Breast epithelium (tissue), 4 donors: ENCODE results near the gene NOSTRIN. TPM values are rescaled to one million over a fixed set of nuclear protein-coding genes. Genes with fewer than 3 reads are reported as not detected.
"Not testable (repeated sequence)": the region's sequence is repeated elsewhere in the genome, so short reads cannot be mapped to it uniquely, and the experiment has no call there.

Source experiments
- DNase-seq, 2 donors: peaks; one replicate each; pipeline ENCODE4 v3.0.0-alpha.2; 2019; ENCODE audit warnings: low spot score in 2 of 2
- H3K27ac ChIP-seq, 2 donors: fragments of 200-600 bp; sonication (generic) in 1 of 2; one replicate each; pipeline ENCODE4 v1.5.1; 2016 to 2019; ENCODE audit warnings: mild to moderate bottlenecking in 1 of 2
- H3K27me3 ChIP-seq, 2 donors: fragments of 200-600 bp; sonication (generic) in 1 of 2; one replicate each; pipeline versions ENCODE4 v1.5.1 to v1.6.0; 2017 to 2019; ENCODE audit warnings: control low read depth in 1 of 2, mild to moderate bottlenecking in 1 of 2
- H3K36me3 ChIP-seq: fragments of 200-600 bp; one replicate; pipeline ENCODE4 v1.5.1; 2019
- H3K4me1 ChIP-seq, 2 donors: fragments of 200-600 bp; sonication (generic); one replicate each; pipeline ENCODE4 v1.5.1; 2016 to 2019; ENCODE audit warnings: control low read depth in 1 of 2
- H3K4me3 ChIP-seq, 3 donors: fragments of 200-600 bp; sonication (generic); 1 replicate in 2 of 3; 2 replicates in 1 of 3; pipeline ENCODE4 v1.5.1; 2016 to 2019; ENCODE audit warnings: mild to moderate bottlenecking in 3 of 3, moderate library complexity in 2 of 3
- H3K9me3 ChIP-seq, 2 donors: fragments of 200-600 bp; sonication (generic) in 1 of 2; one replicate each; pipeline ENCODE4 v1.5.1; 2016 to 2019; ENCODE audit warnings: control low read depth in 1 of 2
- POLR2A ChIP-seq: fragments of 450-650 bp; IDR thresholded peaks from one replicate; pipeline ENCODE4 v1.6.1; 2016; ENCODE audit warnings: antibody characterized with exemption, mild to moderate bottlenecking, moderate library complexity
- POLR2AphosphoS5 ChIP-seq, 3 donors: sonication (generic); formaldehyde crosslinking; IDR thresholded peaks; one replicate each; pipeline ENCODE4 v1.6.1; 2017; ENCODE audit warnings: antibody characterized with exemption in 3 of 3
- intact Hi-C: fragments of 100-400 bp; cut with DNase I; formaldehyde crosslinking; loops from one replicate; pipeline ENCODE4 v1.15.1; 2023; ENCODE audit warnings: low total_unique reads
- total RNA-seq, 3 donors: library from RNA; depleted of rRNA; stranded (reverse); fragments of >200 nt; gene quantifications; one replicate each; pipeline ENCODE4 v1.1.0, GENCODE V29; 2016
- TF ChIP-seq, protein P1 (sequence below), 3 donors: fragments of 450-650 bp; IDR thresholded peaks; one replicate each; pipeline ENCODE4 v1.5.1; 2016 to 2017; ENCODE audit warnings: antibody characterized with exemption in 3 of 3, mild to moderate bottlenecking in 3 of 3, moderate library complexity in 3 of 3

NOSTRIN gene
- total RNA-seq, 3 donors from 2014 or later, result 35.0 to 73.7 (median 35.9) TPM

DNA sequence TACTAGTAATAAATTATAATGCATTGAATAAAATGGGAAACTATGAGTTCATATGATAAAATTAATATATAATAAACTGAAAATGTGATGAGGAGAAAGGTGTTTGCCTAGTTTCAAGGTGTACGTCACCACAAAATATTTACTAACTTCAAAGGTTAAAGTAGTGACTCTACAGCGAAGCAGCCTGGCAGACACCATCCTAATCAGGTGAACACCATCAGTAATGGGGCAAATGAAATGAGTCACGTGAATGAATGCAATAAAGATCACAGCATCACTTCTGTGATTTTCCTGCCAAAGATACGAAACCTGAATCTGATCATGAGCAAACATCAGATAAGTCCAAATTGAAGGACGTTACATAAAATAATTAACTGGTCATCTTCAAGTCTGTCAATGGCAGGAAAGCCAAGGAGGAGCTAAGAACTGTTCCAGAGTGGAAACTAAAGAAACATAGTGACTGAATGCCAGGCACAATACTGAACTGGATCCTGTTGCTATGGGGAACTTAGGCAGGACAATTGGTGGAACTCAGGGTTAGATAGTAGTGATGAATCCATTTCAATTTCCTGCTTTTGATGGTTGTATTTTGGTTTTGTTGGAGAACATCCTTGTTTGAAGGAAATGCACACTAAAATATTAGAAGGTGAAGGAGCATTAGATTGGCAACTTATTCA, 12.1 kb upstream of the NOSTRIN start:
- no peak overlapping the region for H3K4me3 ChIP-seq
- H3K36me3 ChIP-seq, result no peaks in the 10 kb centered on the region
- H3K9me3 ChIP-seq, result no peaks in the 10 kb centered on the region
- no peaks in the 10 kb centered on the region for H3K4me1 ChIP-seq
- no peaks in the 10 kb centered on the region for H3K27me3 ChIP-seq
- TF ChIP-seq, protein P1, sequence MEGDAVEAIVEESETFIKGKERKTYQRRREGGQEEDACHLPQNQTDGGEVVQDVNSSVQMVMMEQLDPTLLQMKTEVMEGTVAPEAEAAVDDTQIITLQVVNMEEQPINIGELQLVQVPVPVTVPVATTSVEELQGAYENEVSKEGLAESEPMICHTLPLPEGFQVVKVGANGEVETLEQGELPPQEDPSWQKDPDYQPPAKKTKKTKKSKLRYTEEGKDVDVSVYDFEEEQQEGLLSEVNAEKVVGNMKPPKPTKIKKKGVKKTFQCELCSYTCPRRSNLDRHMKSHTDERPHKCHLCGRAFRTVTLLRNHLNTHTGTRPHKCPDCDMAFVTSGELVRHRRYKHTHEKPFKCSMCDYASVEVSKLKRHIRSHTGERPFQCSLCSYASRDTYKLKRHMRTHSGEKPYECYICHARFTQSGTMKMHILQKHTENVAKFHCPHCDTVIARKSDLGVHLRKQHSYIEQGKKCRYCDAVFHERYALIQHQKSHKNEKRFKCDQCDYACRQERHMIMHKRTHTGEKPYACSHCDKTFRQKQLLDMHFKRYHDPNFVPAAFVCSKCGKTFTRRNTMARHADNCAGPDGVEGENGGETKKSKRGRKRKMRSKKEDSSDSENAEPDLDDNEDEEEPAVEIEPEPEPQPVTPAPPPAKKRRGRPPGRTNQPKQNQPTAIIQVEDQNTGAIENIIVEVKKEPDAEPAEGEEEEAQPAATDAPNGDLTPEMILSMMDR (IDR thresholded peaks at IDR 0.05), result no peak
- no peak for TF ChIP-seq POLR2A
- TF ChIP-seq POLR2AphosphoS5 (IDR thresholded peaks at IDR 0.05), result no peak
- H3K27ac ChIP-seq, result no peak overlapping the region
- no peak for DNase-seq
- intact Hi-C loops, result no loop called here

DNA sequence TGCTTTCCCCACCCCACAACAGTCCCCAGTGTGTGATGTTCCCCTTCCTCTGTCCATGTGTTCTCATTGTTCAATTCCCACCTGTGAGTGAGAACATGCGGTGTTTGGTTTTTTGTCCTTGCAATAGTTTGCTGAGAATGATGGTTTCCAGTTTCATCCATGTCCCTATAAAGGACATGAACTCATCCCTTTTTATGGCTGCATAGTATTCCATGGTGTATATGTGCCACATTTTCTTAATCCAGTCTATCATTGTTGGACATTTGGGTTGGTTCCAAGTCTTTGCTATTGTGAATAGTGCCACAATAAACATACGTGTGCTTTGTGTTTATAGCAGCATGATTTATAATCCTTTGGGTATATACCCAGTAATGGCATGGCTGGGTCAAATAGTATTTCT, 11.3 kb upstream of the NOSTRIN start:
- H3K27me3 ChIP-seq, H3K4me3 ChIP-seq, intact Hi-C loops, H3K36me3 ChIP-seq, DNase-seq, H3K27ac ChIP-seq, H3K9me3 ChIP-seq, H3K4me1 ChIP-seq: not testable (repeated sequence)

DNA sequence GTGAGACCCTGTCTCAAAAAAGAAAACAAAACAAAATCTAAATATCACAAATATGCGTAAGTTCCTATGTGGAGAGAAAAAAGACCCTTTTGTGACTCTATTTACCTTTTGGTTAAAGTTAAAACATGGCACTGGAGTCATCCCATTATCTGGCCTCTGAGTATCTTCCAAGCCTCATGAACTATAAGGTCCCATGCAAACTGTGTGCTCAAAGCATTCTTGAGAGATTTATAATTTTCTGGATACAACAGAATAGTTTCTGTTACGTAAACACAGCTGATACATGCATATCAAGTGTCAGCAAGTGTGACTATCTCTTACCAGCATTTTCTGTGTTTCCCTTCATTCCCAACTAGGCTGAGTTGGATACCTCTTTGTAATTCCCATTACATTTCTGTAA, 8.8 kb upstream of the NOSTRIN start:
- intact Hi-C loops, result no loop called here
- Histone ChIP-seq H3K36me3 (no peaks in the 10 kb centered on the region), H3K4me1 (no peaks in the 10 kb centered on the region), H3K4me3 (no peak overlapping the region), H3K27me3 (no peaks in the 10 kb centered on the region), H3K9me3 (no peaks in the 10 kb centered on the region), H3K27ac (no peak overlapping the region)
- no peak for DNase-seq
- no peak for TF ChIP-seq POLR2A
- TF ChIP-seq, protein P1 (IDR thresholded peaks at IDR 0.05), result no peak
- no peak for TF ChIP-seq POLR2AphosphoS5 (IDR thresholded peaks at IDR 0.05)

DNA sequence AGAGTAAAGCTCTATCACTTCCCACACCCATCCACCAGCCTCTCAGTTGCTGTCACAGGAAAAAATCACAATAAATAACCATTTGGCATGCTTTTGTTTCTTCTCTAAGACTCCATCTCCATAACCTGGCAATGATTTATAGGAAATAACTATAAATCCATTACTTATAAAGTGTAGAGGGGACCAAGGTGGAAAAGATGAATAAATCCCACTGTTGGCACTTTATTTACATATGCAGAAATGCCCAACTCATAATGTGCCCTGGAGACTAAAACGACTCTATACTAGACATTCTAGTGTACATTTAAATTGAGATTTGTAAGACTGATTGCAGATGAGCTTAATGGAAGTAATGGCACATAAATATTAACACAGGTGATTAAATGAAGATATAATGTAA, 7.5 kb upstream of the NOSTRIN start:
- no peaks in the 10 kb centered on the region for H3K4me1 ChIP-seq
- no peaks in the 10 kb centered on the region for H3K36me3 ChIP-seq
- H3K27me3 ChIP-seq, result no peaks in the 10 kb centered on the region
- H3K27ac ChIP-seq, result no peak overlapping the region
- intact Hi-C loops, result no loop called here
- no peaks in the 10 kb centered on the region for H3K9me3 ChIP-seq
- DNase-seq, result no peak
- no peak overlapping the region for H3K4me3 ChIP-seq
- TF ChIP-seq POLR2A (no peak), POLR2AphosphoS5 (IDR thresholded peaks at IDR 0.05) (no peak)
- TF ChIP-seq, protein P1 (IDR thresholded peaks at IDR 0.05), result no peak

DNA sequence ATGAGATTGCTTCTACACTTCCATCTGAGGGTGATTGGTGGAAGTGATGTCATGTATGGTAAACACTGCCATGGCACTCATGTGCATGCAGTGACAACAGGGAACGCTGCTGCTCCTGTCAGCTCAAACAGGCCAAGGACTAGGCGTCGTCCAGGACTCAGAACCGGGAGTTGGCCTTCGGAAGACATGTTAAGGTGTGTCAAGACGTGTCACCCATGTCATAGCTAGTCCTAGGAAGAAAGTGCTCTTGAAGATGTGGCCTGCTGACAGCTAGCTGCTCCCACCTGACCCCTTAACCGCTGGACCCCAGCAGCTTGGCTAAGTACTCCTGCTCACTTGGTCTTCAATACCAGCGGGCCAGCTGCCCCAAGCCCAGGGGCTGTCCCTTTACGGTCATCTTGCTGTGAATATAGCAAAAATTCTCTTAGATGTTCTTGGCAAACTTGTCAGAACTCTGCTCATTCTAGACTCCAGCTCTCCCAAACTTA, 6.3 kb upstream of the NOSTRIN start:
- Histone ChIP-seq H3K4me3 (no peak overlapping the region), H3K27me3 (no peaks in the 10 kb centered on the region), H3K36me3 (no peaks in the 10 kb centered on the region), H3K4me1 (no peaks in the 10 kb centered on the region), H3K27ac (peak overlapping the region in 1 of 2 donors; percentile 69), H3K9me3 (no peaks in the 10 kb centered on the region)
- no peak for DNase-seq
- intact Hi-C loops, result no loop called here
- TF ChIP-seq, protein P1 (IDR thresholded peaks at IDR 0.05), result no peak
- TF ChIP-seq POLR2AphosphoS5 (IDR thresholded peaks at IDR 0.05) (no peak), POLR2A (no peak)
